HEK293 (cell line): ENCODE results near the gene FXYD2.

Experiments
- CTCF ChIA-PET: fragments of 350-600 bp; formaldehyde crosslinking; extraction: SDS; loops from one replicate; lab custom pipeline; 2021; ENCODE audit warnings: antibody characterized with exemption; lab: Yijun Ruan, JAX
- POLR2A ChIA-PET: fragments of 300-600 bp; formaldehyde crosslinking; extraction: SDS; loops from one replicate; lab custom pipeline; 2020; ENCODE audit warnings: antibody characterized with exemption, inconsistent platforms; lab: Yijun Ruan, JAX
- H3K27ac ChIP-seq: fragments of 200-500 bp; sonication (Bioruptor generic); 2 replicates; pipeline ENCODE4 v1.5.1; 2014; ENCODE audit warnings: low read depth, low read length, control low read depth, inconsistent platforms; ENCODE audit errors: extremely low read depth
- H3K36me3 ChIP-seq, 2 experiments: fragments of 200-500 bp in 1 of 2; sonication (Bioruptor generic) in 1 of 2; 1 replicate in 1 of 2; 2 replicates in 1 of 2; pipeline ENCODE4 v1.5.1; 2014 to 2017; ENCODE audit warnings: inconsistent platforms in 2 of 2, low read length in 2 of 2; ENCODE audit not compliant: control insufficient read depth in 2 of 2, insufficient read depth in 1 of 2
- H3K4me1 ChIP-seq: fragments of 200-500 bp; sonication (Bioruptor generic); 2 replicates; pipeline ENCODE4 v1.5.1; 2014; ENCODE audit warnings: mild to moderate bottlenecking, low read length, inconsistent platforms; ENCODE audit not compliant: control insufficient read depth, insufficient read depth
- H3K4me3 ChIP-seq: 2 replicates; pipeline ENCODE4 v1.5.1; 2011; ENCODE audit warnings: low read depth, mild to moderate bottlenecking, control low read depth, low read length, moderate library complexity
- H3K9me3 ChIP-seq: fragments of 200-500 bp; sonication (Bioruptor generic); 2 replicates; pipeline ENCODE4 v1.5.1; 2014; ENCODE audit warnings: low read depth, low read length, inconsistent platforms; ENCODE audit not compliant: control insufficient read depth, insufficient read depth
- FEZF1 ChIP-seq: fragments of 450-650 bp; formaldehyde crosslinking; IDR thresholded peaks from 2 replicates; pipeline ENCODE4 v1.5.1; 2016; ENCODE audit warnings: missing biosample characterization, missing genetic modification characterization
- RBAK ChIP-seq: fragments of 450-650 bp; formaldehyde crosslinking; IDR thresholded peaks from 2 replicates; pipeline ENCODE4 v1.5.1; 2016; ENCODE audit warnings: missing biosample characterization, missing genetic modification characterization
- WT1 ChIP-seq: fragments of 450-650 bp; formaldehyde crosslinking; IDR thresholded peaks from 2 replicates; pipeline ENCODE4 v1.5.1; 2016; ENCODE audit warnings: missing biosample characterization, missing genetic modification characterization
- ZBTB7A ChIP-seq: fragments of 450-650 bp; formaldehyde crosslinking; IDR thresholded peaks from 2 replicates; pipeline ENCODE4 v1.5.1; 2016; ENCODE audit warnings: low read depth, missing biosample characterization, missing genetic modification characterization
- ZIC2 ChIP-seq: fragments of 450-650 bp; formaldehyde crosslinking; IDR thresholded peaks from 2 replicates; pipeline ENCODE4 v1.5.1; 2016; ENCODE audit warnings: missing biosample characterization, missing genetic modification characterization
- ZNF138 ChIP-seq: fragments of 450-650 bp; formaldehyde crosslinking; IDR thresholded peaks from 2 replicates; pipeline ENCODE4 v1.5.1; 2016; ENCODE audit warnings: missing biosample characterization, missing genetic modification characterization, borderline replicate concordance
- ZNF146 ChIP-seq: fragments of 450-650 bp; formaldehyde crosslinking; IDR thresholded peaks from 2 replicates; pipeline ENCODE4 v1.5.1; 2016; ENCODE audit warnings: missing biosample characterization, missing genetic modification characterization
- ZNF2 ChIP-seq: fragments of 450-650 bp; formaldehyde crosslinking; IDR thresholded peaks from 2 replicates; pipeline ENCODE4 v1.5.1; 2016; ENCODE audit warnings: missing biosample characterization, missing genetic modification characterization
- ZNF239 ChIP-seq: fragments of 450-650 bp; formaldehyde crosslinking; IDR thresholded peaks from 2 replicates; pipeline ENCODE4 v1.5.1; 2016; ENCODE audit warnings: missing biosample characterization, missing genetic modification characterization
- ZNF529 ChIP-seq: fragments of 450-650 bp; formaldehyde crosslinking; IDR thresholded peaks from 2 replicates; pipeline ENCODE4 v1.5.1; 2017; ENCODE audit warnings: missing genetic modification characterization, missing biosample characterization; ENCODE audit not compliant: insufficient replicate concordance
- ZNF548 ChIP-seq: fragments of 450-650 bp; formaldehyde crosslinking; IDR thresholded peaks from 2 replicates; pipeline ENCODE4 v1.5.1; 2016; ENCODE audit warnings: missing biosample characterization, missing genetic modification characterization
- ZNF621 ChIP-seq: fragments of 450-650 bp; formaldehyde crosslinking; IDR thresholded peaks from 2 replicates; pipeline ENCODE4 v1.5.1; 2017; ENCODE audit warnings: missing biosample characterization, missing genetic modification characterization
- ZNF624 ChIP-seq: fragments of 450-650 bp; formaldehyde crosslinking; IDR thresholded peaks from 2 replicates; pipeline ENCODE4 v1.5.1; 2017; ENCODE audit warnings: missing biosample characterization, missing genetic modification characterization
- TF ChIP-seq, protein P1 (sequence below): fragments of 450-650 bp; formaldehyde crosslinking; IDR thresholded peaks from 2 replicates; pipeline ENCODE4 v1.5.1; 2016; ENCODE audit warnings: missing biosample characterization, missing genetic modification characterization
- TF ChIP-seq, protein P2 (sequence below): fragments of 450-650 bp; formaldehyde crosslinking; IDR thresholded peaks from 2 replicates; pipeline ENCODE4 v1.5.1; 2017; ENCODE audit warnings: missing biosample characterization, missing genetic modification characterization
- TF ChIP-seq, protein P3 (sequence below): fragments of 450-650 bp; formaldehyde crosslinking; IDR thresholded peaks from 2 replicates; pipeline ENCODE4 v1.5.1; 2016; ENCODE audit warnings: missing biosample characterization, missing genetic modification characterization
- TF ChIP-seq, protein P4 (sequence below): fragments of 450-650 bp; formaldehyde crosslinking; IDR thresholded peaks from 2 replicates; pipeline ENCODE4 v1.5.1; 2016; ENCODE audit warnings: missing biosample characterization, missing genetic modification characterization
- TF ChIP-seq, protein P5 (sequence below): fragments of 450-650 bp; formaldehyde crosslinking; IDR thresholded peaks from 2 replicates; pipeline ENCODE4 v1.5.1; 2017; ENCODE audit warnings: missing biosample characterization, missing genetic modification characterization

FXYD2 gene

DNA sequence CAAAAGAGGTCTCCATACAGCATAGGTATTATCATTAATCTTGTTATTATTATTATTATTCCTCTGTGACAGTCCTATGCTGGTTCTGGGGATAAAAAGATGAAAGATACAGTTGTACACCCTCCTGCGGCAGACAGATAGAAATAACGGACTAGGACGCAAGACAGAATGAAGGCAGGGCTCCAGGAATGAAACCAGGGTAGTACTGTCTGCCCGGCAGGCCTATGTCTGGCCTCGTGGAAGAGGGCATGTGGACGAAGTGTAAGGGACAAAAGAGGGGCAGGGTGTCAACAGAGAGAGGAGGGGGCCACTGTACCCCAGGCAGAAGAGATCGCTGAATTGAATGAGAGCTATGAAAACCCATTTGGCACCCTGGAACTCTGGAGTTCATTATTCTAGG is 52.7 kb downstream of the FXYD2 start (continued):
- TF ChIP-seq, protein P1, sequence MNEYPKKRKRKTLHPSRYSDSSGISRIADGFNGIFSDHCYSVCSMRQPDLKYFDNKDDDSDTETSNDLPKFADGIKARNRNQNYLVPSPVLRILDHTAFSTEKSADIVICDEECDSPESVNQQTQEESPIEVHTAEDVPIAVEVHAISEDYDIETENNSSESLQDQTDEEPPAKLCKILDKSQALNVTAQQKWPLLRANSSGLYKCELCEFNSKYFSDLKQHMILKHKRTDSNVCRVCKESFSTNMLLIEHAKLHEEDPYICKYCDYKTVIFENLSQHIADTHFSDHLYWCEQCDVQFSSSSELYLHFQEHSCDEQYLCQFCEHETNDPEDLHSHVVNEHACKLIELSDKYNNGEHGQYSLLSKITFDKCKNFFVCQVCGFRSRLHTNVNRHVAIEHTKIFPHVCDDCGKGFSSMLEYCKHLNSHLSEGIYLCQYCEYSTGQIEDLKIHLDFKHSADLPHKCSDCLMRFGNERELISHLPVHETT: no peak
- no peak for TF ChIP-seq WT1 (tag by site-specific recombination)

DNA sequence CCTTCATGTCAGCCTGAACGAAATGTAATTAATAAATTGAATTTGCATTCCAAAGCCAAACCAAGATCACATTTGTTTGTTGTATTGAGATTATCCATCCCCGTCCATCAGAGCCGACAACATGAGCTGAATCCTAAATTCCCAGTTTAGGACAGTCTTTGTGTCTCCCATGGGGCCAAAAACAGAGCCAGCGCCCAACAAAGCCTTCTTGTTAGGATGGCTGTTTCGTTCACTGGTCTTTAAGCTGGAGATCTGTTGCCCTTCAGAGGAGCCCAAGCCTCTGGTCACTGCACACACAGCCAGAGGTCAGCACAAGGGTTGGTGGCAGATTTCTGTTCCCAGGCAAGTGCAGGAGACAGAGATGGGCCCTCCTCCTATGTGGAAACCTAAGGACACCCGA is 53.3 kb downstream of the FXYD2 start:
- CTCF ChIA-PET: no interaction called here
- no peak overlapping the region for H3K27ac ChIP-seq
- POLR2A ChIA-PET: no interaction called here

DNA sequence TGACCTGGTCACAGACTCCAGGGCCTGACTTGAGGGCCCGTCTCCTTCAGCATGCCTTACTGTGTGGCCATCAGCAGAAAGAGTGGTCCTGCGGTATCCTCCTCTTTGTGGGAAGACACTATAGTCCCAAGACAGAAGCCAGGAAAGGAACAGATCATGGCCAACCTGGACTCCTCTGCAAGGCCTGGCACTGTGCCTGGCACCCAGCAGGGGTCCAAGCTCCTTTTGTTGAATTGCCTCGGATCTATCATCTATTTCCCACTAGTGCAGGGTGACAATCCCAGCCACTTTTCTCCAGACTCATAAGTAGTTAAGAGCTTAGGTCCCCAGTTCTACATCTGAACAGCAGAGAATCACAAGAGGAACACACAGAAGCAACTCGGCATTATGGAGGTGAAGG is 54.5 kb downstream of the FXYD2 start:
- H3K36me3 ChIP-seq: no peaks in the 10 kb centered on the region
- H3K4me1 ChIP-seq: no peaks in the 10 kb centered on the region
- H3K9me3 ChIP-seq: no peaks in the 10 kb centered on the region
- H3K4me3 ChIP-seq: no peak overlapping the region
- ChIA-PET CTCF (no interaction called here), POLR2A (no interaction called here)
- H3K27ac ChIP-seq: no peak overlapping the region
- TF ChIP-seq, protein P2, sequence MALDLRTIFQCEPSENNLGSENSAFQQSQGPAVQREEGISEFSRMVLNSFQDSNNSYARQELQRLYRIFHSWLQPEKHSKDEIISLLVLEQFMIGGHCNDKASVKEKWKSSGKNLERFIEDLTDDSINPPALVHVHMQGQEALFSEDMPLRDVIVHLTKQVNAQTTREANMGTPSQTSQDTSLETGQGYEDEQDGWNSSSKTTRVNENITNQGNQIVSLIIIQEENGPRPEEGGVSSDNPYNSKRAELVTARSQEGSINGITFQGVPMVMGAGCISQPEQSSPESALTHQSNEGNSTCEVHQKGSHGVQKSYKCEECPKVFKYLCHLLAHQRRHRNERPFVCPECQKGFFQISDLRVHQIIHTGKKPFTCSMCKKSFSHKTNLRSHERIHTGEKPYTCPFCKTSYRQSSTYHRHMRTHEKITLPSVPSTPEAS: no peak
- TF ChIP-seq, protein P1: no peak
- TF ChIP-seq ZNF138: no peak
- TF ChIP-seq ZNF548 (tag by site-specific recombination): no peak
- TF ChIP-seq, protein P3, sequence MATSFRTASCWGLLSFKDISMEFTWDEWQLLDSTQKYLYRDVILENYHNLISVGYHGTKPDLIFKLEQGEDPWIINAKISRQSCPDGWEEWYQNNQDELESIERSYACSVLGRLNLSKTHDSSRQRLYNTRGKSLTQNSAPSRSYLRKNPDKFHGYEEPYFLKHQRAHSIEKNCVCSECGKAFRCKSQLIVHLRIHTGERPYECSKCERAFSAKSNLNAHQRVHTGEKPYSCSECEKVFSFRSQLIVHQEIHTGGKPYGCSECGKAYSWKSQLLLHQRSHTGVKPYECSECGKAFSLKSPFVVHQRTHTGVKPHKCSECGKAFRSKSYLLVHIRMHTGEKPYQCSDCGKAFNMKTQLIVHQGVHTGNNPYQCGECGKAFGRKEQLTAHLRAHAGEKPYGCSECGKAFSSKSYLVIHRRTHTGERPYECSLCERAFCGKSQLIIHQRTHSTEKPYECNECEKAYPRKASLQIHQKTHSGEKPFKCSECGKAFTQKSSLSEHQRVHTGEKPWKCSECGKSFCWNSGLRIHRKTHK (tag by site-specific recombination): no peak
- TF ChIP-seq, protein P4, sequence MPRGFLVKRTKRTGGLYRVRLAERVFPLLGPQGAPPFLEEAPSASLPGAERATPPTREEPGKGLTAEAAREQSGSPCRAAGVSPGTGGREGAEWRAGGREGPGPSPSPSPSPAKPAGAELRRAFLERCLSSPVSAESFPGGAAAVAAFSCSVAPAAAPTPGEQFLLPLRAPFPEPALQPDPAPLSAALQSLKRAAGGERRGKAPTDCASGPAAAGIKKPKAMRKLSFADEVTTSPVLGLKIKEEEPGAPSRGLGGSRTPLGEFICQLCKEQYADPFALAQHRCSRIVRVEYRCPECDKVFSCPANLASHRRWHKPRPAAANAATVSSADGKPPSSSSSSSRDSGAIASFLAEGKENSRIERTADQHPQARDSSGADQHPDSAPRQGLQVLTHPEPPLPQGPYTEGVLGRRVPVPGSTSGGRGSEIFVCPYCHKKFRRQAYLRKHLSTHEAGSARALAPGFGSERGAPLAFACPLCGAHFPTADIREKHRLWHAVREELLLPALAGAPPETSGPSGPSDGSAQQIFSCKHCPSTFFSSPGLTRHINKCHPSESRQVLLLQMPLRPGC: no peak
- no peak for TF ChIP-seq ZBTB7A
- no peak for TF ChIP-seq ZNF2 (tag by site-specific recombination)
- TF ChIP-seq ZNF146 (tag by site-specific recombination): no peak
- no peak for TF ChIP-seq RBAK (tag by site-specific recombination)
- no peak for TF ChIP-seq ZNF624 (tag by site-specific recombination)
- no peak for TF ChIP-seq ZNF529 (tag by site-specific recombination)
- TF ChIP-seq ZNF621 (tag by site-specific recombination): no peak
- no peak for TF ChIP-seq FEZF1 (tag by site-specific recombination)

More for the DNA sequence above, 53.3 kb downstream of the FXYD2 start:
- Histone ChIP-seq H3K4me1 (no peaks in the 10 kb centered on the region), H3K4me3 (no peak overlapping the region), H3K36me3 (no peaks in the 10 kb centered on the region), H3K9me3 (no peaks in the 10 kb centered on the region)
- TF ChIP-seq ZIC2 (tag by site-specific recombination) (no peak), ZNF239 (tag by site-specific recombination) (no peak)
- TF ChIP-seq, protein P3 (tag by site-specific recombination): no peak
- TF ChIP-seq, protein P5, sequence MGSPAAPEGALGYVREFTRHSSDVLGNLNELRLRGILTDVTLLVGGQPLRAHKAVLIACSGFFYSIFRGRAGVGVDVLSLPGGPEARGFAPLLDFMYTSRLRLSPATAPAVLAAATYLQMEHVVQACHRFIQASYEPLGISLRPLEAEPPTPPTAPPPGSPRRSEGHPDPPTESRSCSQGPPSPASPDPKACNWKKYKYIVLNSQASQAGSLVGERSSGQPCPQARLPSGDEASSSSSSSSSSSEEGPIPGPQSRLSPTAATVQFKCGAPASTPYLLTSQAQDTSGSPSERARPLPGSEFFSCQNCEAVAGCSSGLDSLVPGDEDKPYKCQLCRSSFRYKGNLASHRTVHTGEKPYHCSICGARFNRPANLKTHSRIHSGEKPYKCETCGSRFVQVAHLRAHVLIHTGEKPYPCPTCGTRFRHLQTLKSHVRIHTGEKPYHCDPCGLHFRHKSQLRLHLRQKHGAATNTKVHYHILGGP (tag by site-specific recombination): no peak
- TF ChIP-seq, protein P2: no peak
